IMR-90 (cell line): ENCODE data around the gene RIPOR2. TPM values are rescaled to one million over a fixed set of nuclear protein-coding genes. Genes with fewer than 3 reads are reported as not detected.

Experiments
- ATAC-seq: fragments of 200-7000 bp; cut with Tn5 transposase; 2 replicates; pipeline ENCODE4 v1.9.1; 2020; ENCODE audit warnings: low read depth, mild to moderate bottlenecking, moderate library complexity
- BruUV-seq: library from RNA; stranded (reverse); fragments of 400-500 nt; replicated peaks from 2 replicates; lab custom pipeline; 2021; lab: Mats Ljungman, UMichigan
- CTCF ChIA-PET: fragments of 300-600 bp; formaldehyde crosslinking; extraction: SDS; loops from one replicate; lab custom pipeline; 2021; ENCODE audit warnings: antibody characterized with exemption; lab: Yijun Ruan, JAX
- POLR2A ChIA-PET: fragments of 300-600 bp; sonication (Branson Sonifier 250); formaldehyde crosslinking; loops from one replicate; lab custom pipeline; 2022; ENCODE audit warnings: antibody characterized with exemption; ENCODE audit not compliant: unreplicated experiment; lab: Charles Lee
- DNase-seq: peaks from one replicate; pipeline ENCODE4 v3.0.0; 2013
- H2AFZ ChIP-seq: replicated peaks from 2 replicates; pipeline ENCODE3; 2013; ENCODE audit warnings: low read length, mild to moderate bottlenecking; ENCODE audit not compliant: poor library complexity
- H2AK5ac ChIP-seq: 2 replicates; pipeline ENCODE4 v1.6.1; 2013; ENCODE audit warnings: low read depth, low read length, inconsistent platforms
- H2AK9ac ChIP-seq: replicated peaks from 2 replicates; pipeline ENCODE3; 2013; ENCODE audit warnings: mild to moderate bottlenecking, low read depth, low read length, moderate library complexity; ENCODE audit not compliant: poor library complexity
- H2BK120ac ChIP-seq: 2 replicates; pipeline ENCODE4 v1.6.1; 2013; ENCODE audit warnings: low read depth, low read length, inconsistent platforms
- H2BK15ac ChIP-seq: 3 replicates; pipeline ENCODE4 v1.6.1; 2013; ENCODE audit warnings: low read depth, low read length, inconsistent platforms
- H2BK20ac ChIP-seq: 2 replicates; pipeline ENCODE4 v1.6.1; 2013; ENCODE audit warnings: low read depth, mild to moderate bottlenecking, inconsistent platforms, low read length, moderate library complexity
- H2BK5ac ChIP-seq: 2 replicates; pipeline ENCODE4 v1.6.1; 2013; ENCODE audit warnings: mild to moderate bottlenecking, low read depth, low read length, inconsistent platforms; ENCODE audit not compliant: poor library complexity, severe bottlenecking
- H3K14ac ChIP-seq: replicated peaks from 2 replicates; pipeline ENCODE4 v1.6.1; 2013; ENCODE audit warnings: low read depth, low read length, inconsistent platforms
- H3K18ac ChIP-seq: 2 replicates; pipeline ENCODE4 v1.6.1; 2013; ENCODE audit warnings: low read depth, low read length, control low read depth
- H3K23ac ChIP-seq: 2 replicates; pipeline ENCODE4 v1.6.1; 2013; ENCODE audit warnings: low read depth, low read length, inconsistent platforms
- H3K27ac ChIP-seq: 2 replicates; pipeline ENCODE4 v1.5.1; 2013; ENCODE audit warnings: mild to moderate bottlenecking, control low read depth, low read length; ENCODE audit not compliant: insufficient read depth
- H3K27me3 ChIP-seq: 2 replicates; pipeline ENCODE4 v1.6.1; 2013; ENCODE audit warnings: low read length; ENCODE audit not compliant: control insufficient read depth, insufficient read depth
- H3K36me3 ChIP-seq: 2 replicates; pipeline ENCODE4 v1.6.1; 2013; ENCODE audit warnings: low read length, mixed read lengths; ENCODE audit not compliant: control insufficient read depth, insufficient read depth
- H3K4ac ChIP-seq: 2 replicates; pipeline ENCODE4 v1.6.1; 2013; ENCODE audit warnings: low read depth, low read length, inconsistent platforms
- H3K4me1 ChIP-seq: 2 replicates; pipeline ENCODE4 v1.6.1; 2013; ENCODE audit warnings: low read length, mixed read lengths; ENCODE audit not compliant: control insufficient read depth, insufficient read depth
- H3K4me2 ChIP-seq: 2 replicates; pipeline ENCODE4 v1.6.1; 2013; ENCODE audit warnings: low read depth, mild to moderate bottlenecking, control low read depth, low read length, moderate library complexity
- H3K4me3 ChIP-seq: 2 replicates; pipeline ENCODE4 v1.5.1; 2013; ENCODE audit warnings: low read depth, mild to moderate bottlenecking, control low read depth, low read length, moderate library complexity; ENCODE audit not compliant: insufficient read depth
- H3K56ac ChIP-seq: 2 replicates; pipeline ENCODE4 v1.6.1; 2013; ENCODE audit warnings: low read length, inconsistent platforms; ENCODE audit not compliant: insufficient read depth; ENCODE audit errors: extremely low read depth
- H3K79me1 ChIP-seq, 2 experiments: 2 replicates each; pipeline ENCODE4 v1.6.1; 2013; ENCODE audit warnings: low read length in 2 of 2, inconsistent platforms in 1 of 2, low read depth in 1 of 2
- H3K9ac ChIP-seq: 2 replicates; pipeline ENCODE4 v1.6.1; 2013; ENCODE audit warnings: low read depth, low read length, control low read depth
- H3K9me1 ChIP-seq: 2 replicates; pipeline ENCODE4 v1.6.1; 2013; ENCODE audit warnings: low read length, inconsistent platforms; ENCODE audit not compliant: insufficient read depth
- H3K9me3 ChIP-seq: 2 replicates; pipeline ENCODE4 v1.6.1; 2013; ENCODE audit warnings: low read length; ENCODE audit not compliant: control insufficient read depth, insufficient read depth
- H4K20me1 ChIP-seq: 2 replicates; pipeline ENCODE4 v1.6.1; 2013; ENCODE audit warnings: low read length, inconsistent platforms; ENCODE audit not compliant: insufficient read depth
- H4K5ac ChIP-seq: 2 replicates; pipeline ENCODE4 v1.6.1; 2013; ENCODE audit warnings: mild to moderate bottlenecking, low read depth, low read length, control low read depth
- H4K8ac ChIP-seq, 2 experiments: 2 replicates each; pipeline ENCODE4 v1.6.1; 2013; ENCODE audit warnings: low read depth in 2 of 2, low read length in 2 of 2, control low read depth in 1 of 2, inconsistent platforms in 1 of 2
- H4K91ac ChIP-seq: 2 replicates; pipeline ENCODE4 v1.6.1; 2013; ENCODE audit warnings: low read depth, low read length, inconsistent platforms; ENCODE audit not compliant: insufficient read depth
- FOS ChIP-seq: fragments of 150-350 bp; IDR thresholded peaks from 2 replicates; pipeline ENCODE4 v1.6.1; 2016; ENCODE audit warnings: low read depth, low read length
- MAFK ChIP-seq: IDR thresholded peaks from 2 replicates; pipeline ENCODE4 v1.6.1; 2012; ENCODE audit warnings: low read depth, low read length, improper control_type of control experiment
- WGBS, 2 experiments: methylation state at CpG; one replicate each; pipeline versions ENCODE4 v1.1.5 to v1.1.7; 2013; ENCODE audit warnings: missing lambda C conversion rate in 2 of 2; ENCODE audit not compliant: insufficient read length in 1 of 2; ENCODE audit errors: extremely low coverage in 2 of 2; 5-methylcytosine and 5-hydroxymethylcytosine counted together
- dilution Hi-C: fragments of 300-500 bp; cut with HindIII; formaldehyde crosslinking; loops from one replicate; pipeline ENCODE4 v1.14.3; 2018; ENCODE audit warnings: low sequenced_read_pairs; ENCODE audit not compliant: unreplicated experiment
- in situ Hi-C: fragments of 300-500 bp; cut with MboI; formaldehyde crosslinking; loops from 3 replicates; pipeline ENCODE4 v1.14.3; 2019; ENCODE audit warnings: low sequenced_read_pairs, inconsistent platforms, mixed read lengths
- intact Hi-C: fragments of 100-400 bp; cut with micrococcal nuclease; formaldehyde crosslinking; loops from 2 replicates; pipeline ENCODE4 v1.10.0; 2022
- polyA plus RNA-seq, 3 experiments: library from polyadenylated mRNA; depleted of rRNA; stranded (reverse); fragments of >200 nt; gene quantifications; 2 replicates each; pipeline ENCODE4 v1.2.3, GENCODE V29; 2012; ENCODE audit warnings: low replicate concordance in 1 of 3
- total RNA-seq: library from RNA; depleted of rRNA; stranded (reverse); fragments of >200 nt; gene quantifications from 2 replicates; pipeline ENCODE4 v1.2.3, GENCODE V29; 2012

Gene RIPOR2
- total and polyA plus RNA-seq, 2 of the 4 experiments (the other 2 are of a cell fraction) = 1.1 to 1.2 TPM

GRCh38 chr6:24931718-24932691, 3.8 kb downstream of the RIPOR2 start:
- no peak overlapping the region for H3K56ac ChIP-seq
- peak overlapping the region; percentile 4; the same call in 1 of the 2 replicates for H3K4ac ChIP-seq
- DNase-seq (peak; percentile 67), ATAC-seq (no peak)
- H2BK120ac ChIP-seq = peak overlapping the region; percentile 26; the same call in 1 of the 2 replicates
- H4K5ac ChIP-seq = peak overlapping the region; percentile 25; the same call in 1 of the 2 replicates
- TF ChIP-seq FOS (peak; percentile 22; the same call in 1 of the 2 replicates), MAFK (no peak)
- H3K4me2 ChIP-seq = peak overlapping the region; percentile 36; the same call in 1 of the 2 replicates
- H2BK20ac ChIP-seq = peak overlapping the region; percentile 75
- peak overlapping the region in 1 of 2 experiments; percentile 33; a peak in 1 of 4 replicates for H4K8ac ChIP-seq
- H4K91ac ChIP-seq = no peak overlapping the region; the same call in 1 of the 2 replicates
- no peak overlapping the region for H3K27ac ChIP-seq
- H3K27me3 ChIP-seq = no peaks in the 10 kb centered on the region
- peak overlapping the region; percentile 61; the same call in 1 of the 2 replicates for H2AK5ac ChIP-seq
- no peak overlapping the region for H3K9ac ChIP-seq
- no peaks in the 10 kb centered on the region for H3K36me3 ChIP-seq
- peak overlapping the region; percentile 65; the same call in 1 of the 2 replicates for H3K18ac ChIP-seq
- H2AFZ ChIP-seq = no peak overlapping the region
- H4K20me1 ChIP-seq = no peaks in the 10 kb centered on the region
- H2BK5ac ChIP-seq = peak overlapping the region; percentile 51
- no peaks in the 10 kb centered on the region for H3K79me1 ChIP-seq
- in situ Hi-C loops = no loop called here
- ChIA-PET CTCF (interaction anchor here (1.1 kb wide), 1 partner anchor 25 kb away, joined by 3 read pairs; no protein-coding TSS in a partner anchor), POLR2A (no interaction called here)
- peaks cover 25% of the 10 kb centered on the region for H3K4me1 ChIP-seq
- no peak overlapping the region for H3K4me3 ChIP-seq
- peaks cover 18% of the 10 kb centered on the region for H3K9me1 ChIP-seq
- H3K14ac ChIP-seq = no peak overlapping the region; the same call in 1 of the 2 replicates
- no TSS peak for BruUV-seq
- dilution Hi-C loops = no loop called here
- no peak overlapping the region for H3K23ac ChIP-seq
- H2AK9ac ChIP-seq = no peak overlapping the region
- peak overlapping the region; percentile 62; the same call in 2 of the 3 replicates for H2BK15ac ChIP-seq
- no peaks in the 10 kb centered on the region for H3K9me3 ChIP-seq
- intact Hi-C loops = loop anchor here (2.0 kb wide), 2 partner anchors 59 to 123 kb away; no protein-coding TSS in a partner anchor
- 58% methylated on average over 2 of the region's 7 CpGs; no CpG with 5 or more reads in 1 of the 2 experiments for WGBS, 2 experiments
